ENCODE measurements around the gene PRKG1. TPM values are rescaled to one million over a fixed set of nuclear protein-coding genes. Genes with fewer than 3 reads are reported as not detected.

PRKG1 gene
- total RNA-seq, 2 donors from 2014 or later, result 145 to 381 TPM

DNA sequence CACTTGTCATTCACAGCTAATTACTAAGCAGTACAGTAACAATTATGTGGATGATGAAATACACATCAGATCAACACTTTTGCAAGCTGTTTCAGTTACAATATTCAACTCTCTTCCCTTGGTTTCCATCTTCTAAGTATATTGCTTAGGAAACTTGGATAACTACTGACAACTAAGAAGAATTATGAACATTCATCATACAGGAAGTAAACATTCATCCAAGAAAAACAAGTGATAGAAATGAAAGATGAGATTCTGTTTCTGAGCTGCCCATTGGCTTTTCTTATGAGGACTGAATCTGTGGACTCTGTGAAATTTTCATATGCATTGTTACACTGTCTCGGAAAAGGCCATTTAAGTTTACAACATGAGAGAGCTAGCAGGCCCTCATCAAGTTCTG is 240.2 kb downstream of the PRKG1 start:
- no peak for DNase-seq (ENCODE audit: low spot score)

DNA sequence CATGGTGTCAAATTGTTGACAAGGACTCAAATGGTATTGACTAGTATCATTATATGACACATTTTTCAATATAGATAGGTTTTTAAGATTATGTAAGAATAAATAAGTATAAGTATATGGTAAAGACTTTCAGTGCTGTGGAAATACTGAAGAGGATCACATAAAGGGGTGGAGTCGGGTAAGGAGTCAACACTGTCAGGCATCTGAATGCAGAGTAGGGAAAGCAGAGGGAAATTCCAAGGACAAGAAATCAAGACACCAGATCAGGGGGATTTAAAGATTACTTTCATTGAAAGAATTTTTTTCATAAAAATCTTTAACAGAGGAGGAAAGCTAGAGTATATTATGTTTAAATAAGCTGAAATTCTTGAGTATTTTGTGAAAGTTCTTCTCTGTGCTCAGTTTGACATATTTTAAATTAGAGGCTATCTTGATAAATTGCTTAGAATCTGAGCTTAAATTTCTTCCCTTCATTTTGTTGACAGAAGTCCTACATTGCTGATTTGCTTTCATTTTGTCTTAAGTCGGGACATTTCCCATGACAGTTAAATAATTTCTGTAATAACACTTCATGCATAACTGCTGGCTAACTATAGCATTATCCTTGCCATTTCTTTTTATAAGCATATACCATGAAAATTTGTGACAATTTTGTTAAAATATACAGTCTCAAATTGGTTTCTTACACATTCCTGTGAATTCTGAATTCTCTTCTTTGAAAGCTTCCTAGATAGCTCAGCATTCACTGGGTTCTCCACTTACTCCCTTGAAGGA is 244.3 kb downstream of the PRKG1 start:
- TF ChIP-seq, protein P1, sequence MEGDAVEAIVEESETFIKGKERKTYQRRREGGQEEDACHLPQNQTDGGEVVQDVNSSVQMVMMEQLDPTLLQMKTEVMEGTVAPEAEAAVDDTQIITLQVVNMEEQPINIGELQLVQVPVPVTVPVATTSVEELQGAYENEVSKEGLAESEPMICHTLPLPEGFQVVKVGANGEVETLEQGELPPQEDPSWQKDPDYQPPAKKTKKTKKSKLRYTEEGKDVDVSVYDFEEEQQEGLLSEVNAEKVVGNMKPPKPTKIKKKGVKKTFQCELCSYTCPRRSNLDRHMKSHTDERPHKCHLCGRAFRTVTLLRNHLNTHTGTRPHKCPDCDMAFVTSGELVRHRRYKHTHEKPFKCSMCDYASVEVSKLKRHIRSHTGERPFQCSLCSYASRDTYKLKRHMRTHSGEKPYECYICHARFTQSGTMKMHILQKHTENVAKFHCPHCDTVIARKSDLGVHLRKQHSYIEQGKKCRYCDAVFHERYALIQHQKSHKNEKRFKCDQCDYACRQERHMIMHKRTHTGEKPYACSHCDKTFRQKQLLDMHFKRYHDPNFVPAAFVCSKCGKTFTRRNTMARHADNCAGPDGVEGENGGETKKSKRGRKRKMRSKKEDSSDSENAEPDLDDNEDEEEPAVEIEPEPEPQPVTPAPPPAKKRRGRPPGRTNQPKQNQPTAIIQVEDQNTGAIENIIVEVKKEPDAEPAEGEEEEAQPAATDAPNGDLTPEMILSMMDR (IDR thresholded peaks at IDR 0.05), result no peak
- H3K4me1 ChIP-seq (ENCODE audit: control insufficient read depth in 1 of 2, low read depth in 2 of 2), result peaks cover 27 to 69% of the 10 kb centered on the region in 2 donors
- no peak for DNase-seq (ENCODE audit: low spot score)
- H3K4me3 ChIP-seq, result no peak overlapping the region
- no peaks in the 10 kb centered on the region for H3K36me3 ChIP-seq
- H3K9me3 ChIP-seq, result no peaks in the 10 kb centered on the region
- H3K27me3 ChIP-seq (replicated peaks; ENCODE audit: insufficient read depth), result no peaks in the 10 kb centered on the region
- no peak for ATAC-seq (ENCODE audit: insufficient number of reproducible peaks, low FRiP score, low read depth)
- H3K27ac ChIP-seq, result no peak overlapping the region

More for the DNA sequence above, 240.2 kb downstream of the PRKG1 start:
- Histone ChIP-seq H3K27me3 (replicated peaks; ENCODE audit: insufficient read depth) (no peaks in the 10 kb centered on the region), H3K4me1 (ENCODE audit: control insufficient read depth in 1 of 2, low read depth in 2 of 2) (peaks cover 28 to 79% of the 10 kb centered on the region in 2 donors), H3K27ac (peak overlapping the region in 1 of 2 donors; percentile 24), H3K4me3 (no peak overlapping the region), H3K9me3 (no peaks in the 10 kb centered on the region), H3K36me3 (no peaks in the 10 kb centered on the region)
- TF ChIP-seq, protein P1 (IDR thresholded peaks at IDR 0.05), result no peak
- no peak for ATAC-seq (ENCODE audit: insufficient number of reproducible peaks, low FRiP score, low read depth)

DNA sequence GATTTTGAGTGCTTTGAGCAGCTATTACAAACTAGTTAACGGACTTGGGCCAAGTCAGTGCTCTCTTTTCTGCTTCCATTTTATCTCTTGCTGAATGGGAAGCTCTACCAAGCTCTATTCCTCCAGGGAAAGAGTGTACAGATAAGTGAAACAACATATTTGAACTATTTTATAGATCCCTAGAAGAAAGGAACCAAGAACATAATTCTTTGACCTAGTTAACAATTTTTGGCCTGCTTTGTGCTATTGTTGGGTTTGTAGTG is 244.8 kb downstream of the PRKG1 start:
- DNase-seq (ENCODE audit: low spot score) (no peak), ATAC-seq (ENCODE audit: insufficient number of reproducible peaks, low FRiP score, low read depth) (no peak)
- Histone ChIP-seq H3K27me3 (replicated peaks; ENCODE audit: insufficient read depth) (no peaks in the 10 kb centered on the region), H3K4me1 (ENCODE audit: control insufficient read depth in 1 of 2, low read depth in 2 of 2) (peaks cover 22 to 64% of the 10 kb centered on the region in 2 donors), H3K36me3 (no peaks in the 10 kb centered on the region), H3K27ac (no peak overlapping the region), H3K4me3 (no peak overlapping the region), H3K9me3 (no peaks in the 10 kb centered on the region)
- TF ChIP-seq, protein P1 (IDR thresholded peaks at IDR 0.05), result no peak

DNA sequence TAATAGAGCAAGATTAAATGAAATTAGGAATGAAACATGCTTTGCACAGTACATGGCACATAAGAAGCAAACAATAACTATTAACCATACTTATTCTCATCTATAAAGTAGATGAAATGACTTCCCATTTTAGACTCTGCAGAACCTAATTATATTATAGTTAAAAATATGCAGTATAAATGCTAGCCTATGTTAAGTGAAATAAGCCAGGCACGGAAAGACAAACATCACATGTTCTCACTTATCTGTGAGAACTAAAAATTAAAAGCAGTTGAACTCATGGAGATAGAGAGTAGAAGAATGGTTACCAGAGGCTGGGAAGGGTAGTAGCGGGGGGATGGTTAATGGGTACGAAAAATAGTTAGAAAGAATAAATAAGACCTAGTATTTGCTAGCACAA is 247.0 kb downstream of the PRKG1 start:
- Histone ChIP-seq H3K36me3 (no peaks in the 10 kb centered on the region), H3K4me1 (ENCODE audit: control insufficient read depth in 1 of 2, low read depth in 2 of 2) (peaks cover 18 to 46% of the 10 kb centered on the region in 2 donors), H3K27ac (no peak overlapping the region), H3K9me3 (no peaks in the 10 kb centered on the region), H3K27me3 (replicated peaks; ENCODE audit: insufficient read depth) (no peaks in the 10 kb centered on the region), H3K4me3 (no peak overlapping the region)
- TF ChIP-seq, protein P1 (IDR thresholded peaks at IDR 0.05), result no peak
- ATAC-seq (ENCODE audit: insufficient number of reproducible peaks, low FRiP score, low read depth), result no peak
- DNase-seq (ENCODE audit: low spot score), result no peak

DNA sequence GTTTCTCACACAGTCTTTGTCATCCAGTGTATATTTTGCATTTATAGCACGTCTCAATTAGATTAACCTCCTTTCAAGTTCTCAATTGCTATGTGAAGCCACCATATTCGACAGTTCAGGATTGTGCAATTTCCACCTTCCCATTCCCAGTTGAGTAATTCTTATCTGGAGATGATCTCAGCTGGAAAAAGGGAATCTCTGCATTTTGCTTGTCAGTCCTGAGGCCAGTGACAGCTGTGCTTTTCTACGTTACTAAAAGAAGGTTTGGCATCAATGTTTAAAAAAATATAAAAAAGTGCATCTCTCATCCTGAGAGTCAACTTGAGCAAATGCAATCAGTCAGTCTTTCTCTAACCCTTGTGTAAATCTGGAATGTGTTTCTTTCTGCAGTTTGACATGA is 247.7 kb downstream of the PRKG1 start:
- H3K9me3 ChIP-seq, result no peaks in the 10 kb centered on the region
- no peak overlapping the region for H3K4me3 ChIP-seq
- TF ChIP-seq, protein P1 (IDR thresholded peaks at IDR 0.05), result no peak
- H3K27me3 ChIP-seq (replicated peaks; ENCODE audit: insufficient read depth), result no peaks in the 10 kb centered on the region
- ATAC-seq (ENCODE audit: insufficient number of reproducible peaks, low FRiP score, low read depth), result no peak
- no peak overlapping the region for H3K27ac ChIP-seq
- DNase-seq (ENCODE audit: low spot score), result no peak
- H3K4me1 ChIP-seq (ENCODE audit: control insufficient read depth in 1 of 2, low read depth in 2 of 2), result peaks cover 18 to 46% of the 10 kb centered on the region in 2 donors
- no peaks in the 10 kb centered on the region for H3K36me3 ChIP-seq

All from thoracic aorta (tissue), 2 donors.